BJ (cell line): ENCODE data around the gene ZNF322. TPM values are rescaled to one million over a fixed set of nuclear protein-coding genes. Genes with fewer than 3 reads are reported as not detected.

Experiments
- CTCF ChIA-PET: fragments of 350-600 bp; formaldehyde crosslinking; extraction: SDS; loops from one replicate; lab custom pipeline; 2021; ENCODE audit warnings: antibody characterized with exemption, inconsistent platforms; lab: Yijun Ruan, JAX
- POLR2A ChIA-PET: fragments of 300-600 bp; sonication (Branson Sonifier 250); formaldehyde crosslinking; extraction: SDS; loops from one replicate; lab custom pipeline; 2021; ENCODE audit warnings: antibody characterized with exemption; lab: Charles Lee
- DNase-seq: peaks from one replicate; pipeline ENCODE4 v3.0.0-alpha.2; 2011; ENCODE audit warnings: low read depth
- H3K27me3 ChIP-seq: 2 replicates; pipeline ENCODE4 v1.6.0; 2011; ENCODE audit warnings: low read length; ENCODE audit not compliant: control insufficient read depth, insufficient read depth
- H3K36me3 ChIP-seq: 2 replicates; pipeline ENCODE4 v1.5.1; 2011; ENCODE audit warnings: low read length; ENCODE audit not compliant: control insufficient read depth, insufficient read depth
- H3K4me3 ChIP-seq: 2 replicates; pipeline ENCODE4 v1.5.1; 2011; ENCODE audit warnings: low read depth, mild to moderate bottlenecking, control low read depth, low read length
- CTCF ChIP-seq: IDR thresholded peaks from 2 replicates; pipeline ENCODE4 v1.5.1; 2011; ENCODE audit warnings: low read depth, mild to moderate bottlenecking, control low read depth, inconsistent platforms, low read length, moderate library complexity; ENCODE audit not compliant: insufficient read depth
- polyA plus RNA-seq: library from polyadenylated mRNA; depleted of rRNA; stranded (reverse); fragments of >200 nt; gene quantifications from 2 replicates; pipeline ENCODE4 v1.2.3, GENCODE V29; 2011

Gene ZNF322
- polyA plus RNA-seq, 1 experiment: 13.5 TPM

- peaks cover 5% of the 10 kb centered on the region for H3K27me3 ChIP-seq
- CTCF ChIA-PET: interaction anchor here (0.7 to 1.8 kb wide), 9 partner anchors 10 to 516 kb away, joined by 3 to 22 read pairs (median 4); no protein-coding TSS in a partner anchor
- POLR2A ChIA-PET: no interaction called here
- H3K36me3 ChIP-seq: no peaks in the 10 kb centered on the region
- no peak for DNase-seq
- peak; percentile 83 for TF ChIP-seq CTCF
- H3K4me3 ChIP-seq: no peak overlapping the region
Observed at GRCh38 chr6:26607434-26608230, 51.9 kb downstream of the ZNF322 start.

GRCh38 chr6:26604797-26605196 lies 54.7 kb downstream of the ZNF322 start:
- no peaks in the 10 kb centered on the region for H3K36me3 ChIP-seq
- H3K27me3 ChIP-seq: no peaks in the 10 kb centered on the region
- DNase-seq: no peak
- ChIA-PET POLR2A (no interaction called here), CTCF (no interaction called here)
- no peak overlapping the region for H3K4me3 ChIP-seq
- TF ChIP-seq CTCF: no peak

- no peak for DNase-seq
- CTCF ChIA-PET: no interaction called here
- no peaks in the 10 kb centered on the region for H3K27me3 ChIP-seq
- H3K4me3 ChIP-seq: no peak overlapping the region
- no peak for TF ChIP-seq CTCF
- no peaks in the 10 kb centered on the region for H3K36me3 ChIP-seq
- POLR2A ChIA-PET: no interaction called here
Observed at GRCh38 chr6:26604026-26604425, 55.5 kb downstream of the ZNF322 start.

- DNase-seq: no peak
- Histone ChIP-seq H3K36me3 (peaks cover 4% of the 10 kb centered on the region), H3K27me3 (no peaks in the 10 kb centered on the region), H3K4me3 (no peak overlapping the region)
- ChIA-PET POLR2A (no interaction called here), CTCF (interaction anchor here (1.1 kb wide), 1 partner anchor 477 kb away, joined by 3 read pairs; no protein-coding TSS in a partner anchor)
- TF ChIP-seq CTCF: no peak
Observed at GRCh38 chr6:26602262-26602661, 57.3 kb downstream of the ZNF322 start.

- H3K27me3 ChIP-seq: no peaks in the 10 kb centered on the region
- H3K36me3 ChIP-seq: peaks cover 4% of the 10 kb centered on the region
- ChIA-PET POLR2A (no interaction called here), CTCF (interaction anchor here (0.6 to 0.8 kb wide), 2 partner anchors 24 to 29 kb away, joined by 3 read pairs; no protein-coding TSS in a partner anchor)
- no peak overlapping the region for H3K4me3 ChIP-seq
- TF ChIP-seq CTCF: no peak
- no peak for DNase-seq
Observed at GRCh38 chr6:26600759-26601158, 58.8 kb downstream of the ZNF322 start.
